GM12878 (cell line): ENCODE data around the gene RAP1A. TPM values are rescaled to one million over a fixed set of nuclear protein-coding genes. Genes with fewer than 3 reads are reported as not detected.

Experiments
- BCL11A ChIP-seq: IDR thresholded peaks from 2 replicates; pipeline ENCODE4 v1.6.1; 2011; ENCODE audit warnings: low read depth, low read length
- E2F8 ChIP-seq: fragments of 450-650 bp; IDR thresholded peaks from 2 replicates; pipeline ENCODE4 v1.6.1; 2018; ENCODE audit warnings: mild to moderate bottlenecking, low read depth, moderate library complexity; ENCODE audit not compliant: partially characterized antibody
- EED ChIP-seq: sonication (generic); IDR thresholded peaks from 2 replicates; pipeline ENCODE4 v1.6.1; 2016; ENCODE audit warnings: antibody characterized with exemption, low read depth
- ELK1 ChIP-seq: IDR thresholded peaks from 2 replicates; pipeline ENCODE4 v1.6.1; 2012; ENCODE audit warnings: low read depth, low read length, improper control_type of control experiment
- JUND ChIP-seq: IDR thresholded peaks from 2 replicates; pipeline ENCODE4 v1.6.1; 2012; ENCODE audit warnings: low read depth, mild to moderate bottlenecking, low read length, improper control_type of control experiment, moderate library complexity
- NFYB ChIP-seq: IDR thresholded peaks from 2 replicates; pipeline ENCODE4 v1.6.1; 2011; ENCODE audit warnings: low read depth, mild to moderate bottlenecking, low read length, improper control_type of control experiment, moderate library complexity; ENCODE audit not compliant: insufficient read depth
- PBX3 ChIP-seq: IDR thresholded peaks from 2 replicates; pipeline ENCODE4 v1.6.1; 2011; ENCODE audit warnings: mild to moderate bottlenecking, low read depth, low read length, moderate library complexity; ENCODE audit not compliant: insufficient replicate concordance
- PKNOX1 ChIP-seq: fragments of 450-650 bp; IDR thresholded peaks from 2 replicates; pipeline ENCODE4 v1.6.1; 2016; ENCODE audit warnings: mild to moderate bottlenecking
- RBBP5 ChIP-seq: fragments of 200-600 bp; sonication (generic); conservative IDR thresholded peaks from 2 replicates; pipeline ENCODE4 v1.6.1; 2016
- RCOR1 ChIP-seq: conservative IDR thresholded peaks from 2 replicates; pipeline ENCODE4 v1.6.1; 2012; ENCODE audit warnings: low read depth, low read length, improper control_type of control experiment
- SMAD1 ChIP-seq: fragments of 450-650 bp; IDR thresholded peaks from 2 replicates; pipeline ENCODE4 v1.6.1; 2018; ENCODE audit warnings: mild to moderate bottlenecking, low read depth; ENCODE audit not compliant: partially characterized antibody
- SMC3 ChIP-seq: IDR thresholded peaks from 2 replicates; pipeline ENCODE4 v1.6.1; 2011; ENCODE audit warnings: low read length, improper control_type of control experiment, borderline replicate concordance
- STAT1 ChIP-seq: fragments of 450-650 bp; conservative IDR thresholded peaks from 2 replicates; pipeline ENCODE4 v1.6.1; 2014; ENCODE audit warnings: antibody characterized with exemption, mild to moderate bottlenecking
- TAF1 ChIP-seq: IDR thresholded peaks from 2 replicates; pipeline ENCODE4 v1.6.1; 2011; ENCODE audit warnings: mild to moderate bottlenecking, low read depth, low read length, borderline replicate concordance
- ZBTB40 ChIP-seq: fragments of 450-650 bp; IDR thresholded peaks from 2 replicates; pipeline ENCODE4 v1.6.1; 2016; ENCODE audit warnings: mild to moderate bottlenecking, moderate library complexity, borderline replicate concordance
- ZSCAN29 ChIP-seq: fragments of 450-650 bp; IDR thresholded peaks from 2 replicates; pipeline ENCODE4 v1.6.1; 2017; ENCODE audit warnings: mild to moderate bottlenecking, moderate library complexity
- polyA plus RNA-seq, 11 experiments: library from polyadenylated mRNA; depleted of rRNA in 4 of 11; unstranded in 6 of 11; stranded (reverse) in 5 of 11; fragments of >200 nt; fragmentation: Nextera tagmentation in 4 of 11; fragmentation: Illumina TruSeq in 1 of 11; extraction: Ambion mirVana in 4 of 11; extraction: Trizol in 1 of 11; gene quantifications; 1 replicate in 1 of 11; 2 replicates in 10 of 11; pipeline versions ENCODE4 v1.2.1 to v1.2.3, GENCODE V29; 2011 to 2016; ENCODE audit warnings: inconsistent platforms in 2 of 11, missing spikeins in 2 of 11, low read depth in 1 of 11
- total RNA-seq, 4 experiments: library from RNA; depleted of rRNA in 3 of 4; stranded (reverse); fragments of >200 nt in 3 of 4; fragmentation: Illumina TruSeq in 1 of 4; extraction: Trizol in 1 of 4; gene quantifications; 2 replicates each; pipeline versions ENCODE4 v1.2.1 to v1.2.3, GENCODE V29; 2013 to 2021

The RAP1A gene
- total and polyA plus RNA-seq, 10 of the 15 experiments (the other 5 are each of a cell fraction or from before 2014, with no cell fraction given) = 38.4 to 213 (median 86.0) TPM

- TF ChIP-seq EED (peak; percentile 91), ZSCAN29 (no peak; the same call in 1 of the 2 replicates), RBBP5 (no peak), SMC3 (peak; percentile 67; the same call in 1 of the 2 replicates), JUND (0 out of 2 replicates have a peak, but pooled peaks have one; percentile 28), STAT1 (peak; percentile 96; the same call in 1 of the 2 replicates), NFYB (0 out of 2 replicates have a peak, but pooled peaks have one; percentile 29), ZBTB40 (peak; percentile 100), SMAD1 (no peak), PBX3 (no peak), ELK1 (peak; percentile 66), BCL11A (no peak), E2F8 (peak; percentile 100), RCOR1 (0 out of 2 replicates have a peak, but pooled peaks have one; percentile 81), PKNOX1 (peak; percentile 56), TAF1 (peak; percentile 91)
Observed at GRCh38 chr1:111755331-111756123, 135.9 kb downstream of the RAP1A start, which contains the start of gene DDX20 (continued).
